MM.1S (cell line): ENCODE results near the gene C14orf93.

ENCODE experiments used
- DNase-seq: peaks from one replicate; pipeline ENCODE4 v3.0.0-alpha.2; 2015
- H2AFZ ChIP-seq: fragments of 300-600 bp; sonication (generic); 2 replicates; pipeline ENCODE4 v1.6.0; 2016; ENCODE audit warnings: antibody characterized with exemption, low read length
- H3F3A ChIP-seq: fragments of 300-600 bp; sonication (generic); 2 replicates; pipeline ENCODE4 v1.6.1; 2016; ENCODE audit warnings: mild to moderate bottlenecking, antibody characterized with exemption, low read length, moderate library complexity, mixed read lengths; ENCODE audit not compliant: insufficient read depth
- H3K27ac ChIP-seq: fragments of 300-600 bp; sonication (generic); 2 replicates; pipeline ENCODE4 v1.5.1; 2016; ENCODE audit warnings: mild to moderate bottlenecking, low read length
- H3K27me3 ChIP-seq: fragments of 300-600 bp; sonication (generic); replicated peaks from 2 replicates; pipeline ENCODE4 v1.6.0; 2016; ENCODE audit warnings: low read length; ENCODE audit not compliant: insufficient read depth
- H3K36me3 ChIP-seq: fragments of 300-600 bp; sonication (generic); replicated peaks from 2 replicates; pipeline ENCODE4 v1.6.1; 2016; ENCODE audit warnings: mild to moderate bottlenecking, low read length, mixed read lengths; ENCODE audit not compliant: insufficient read depth
- H3K4me1 ChIP-seq: fragments of 300-600 bp; sonication (generic); 2 replicates; pipeline ENCODE4 v1.6.1; 2016; ENCODE audit warnings: low read length, mixed read lengths
- H3K4me2 ChIP-seq: fragments of 300-600 bp; sonication (generic); 2 replicates; pipeline ENCODE4 v1.6.0; 2016; ENCODE audit warnings: low read depth, low read length
- H3K4me3 ChIP-seq: fragments of 300-600 bp; sonication (generic); 2 replicates; pipeline ENCODE4 v1.5.1; 2016; ENCODE audit warnings: low read length, mixed read lengths
- H3K79me2 ChIP-seq: fragments of 300-600 bp; sonication (generic); 2 replicates; pipeline ENCODE4 v1.6.1; 2016; ENCODE audit warnings: mixed run types, low read length, mixed read lengths
- H3K9ac ChIP-seq: fragments of 300-600 bp; sonication (generic); 2 replicates; pipeline ENCODE4 v1.6.1; 2016; ENCODE audit warnings: low read length, mixed read lengths
- H3K9me2 ChIP-seq: fragments of 300-600 bp; sonication (generic); replicated peaks from 2 replicates; pipeline ENCODE4 v1.6.1; 2016; ENCODE audit warnings: mild to moderate bottlenecking, low read length, mixed read lengths; ENCODE audit not compliant: insufficient read depth
- H3K9me3 ChIP-seq: fragments of 300-600 bp; sonication (generic); replicated peaks from 2 replicates; pipeline ENCODE4 v1.6.1; 2016; ENCODE audit warnings: mild to moderate bottlenecking, low read length, mixed read lengths; ENCODE audit not compliant: insufficient read depth
- H4K20me1 ChIP-seq: fragments of 300-600 bp; sonication (generic); 2 replicates; pipeline ENCODE4 v1.6.1; 2016; ENCODE audit warnings: mild to moderate bottlenecking, low read length, moderate library complexity, mixed read lengths; ENCODE audit not compliant: insufficient read depth
- EZH2 ChIP-seq: fragments of 300-600 bp; sonication (generic); optimal IDR thresholded peaks from 2 replicates; pipeline ENCODE3; 2017; ENCODE audit warnings: low read depth, mild to moderate bottlenecking, antibody characterized with exemption, low read length, mixed read lengths
- EZH2phosphoT487 ChIP-seq: fragments of 300-600 bp; sonication (generic); IDR thresholded peaks from 2 replicates; pipeline ENCODE4 v1.6.1; 2018; ENCODE audit warnings: antibody characterized with exemption, low read length
- TF ChIP-seq, protein P1 (sequence below): fragments of 300-600 bp; sonication (generic); IDR thresholded peaks from 2 replicates; pipeline ENCODE4 v1.5.1; 2016; ENCODE audit warnings: antibody characterized with exemption, low read length, mixed read lengths

C14orf93 gene

DNA sequence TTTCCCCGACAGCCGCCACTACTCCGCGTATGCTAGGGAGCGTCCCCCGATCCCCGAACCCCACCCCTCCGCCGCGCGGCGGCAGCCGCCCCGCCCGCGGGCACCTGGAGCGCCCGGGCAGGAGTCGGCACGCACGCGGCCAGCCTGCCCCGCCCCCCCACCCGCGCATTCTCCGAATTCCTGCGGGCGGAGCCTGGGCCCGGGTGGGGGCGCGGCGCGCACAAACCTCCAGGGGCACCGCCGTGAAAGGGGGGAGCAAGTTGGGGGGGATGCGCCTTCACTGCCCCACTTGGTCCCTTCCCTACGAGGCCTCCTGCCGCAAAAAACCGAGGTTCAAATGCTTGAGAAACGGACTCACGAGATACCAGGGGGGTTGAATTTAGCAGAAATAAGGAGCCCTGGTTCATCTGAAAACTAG, 29.3 kb downstream of the C14orf93 start:
- no peak overlapping the region for H3K9ac ChIP-seq

DNA sequence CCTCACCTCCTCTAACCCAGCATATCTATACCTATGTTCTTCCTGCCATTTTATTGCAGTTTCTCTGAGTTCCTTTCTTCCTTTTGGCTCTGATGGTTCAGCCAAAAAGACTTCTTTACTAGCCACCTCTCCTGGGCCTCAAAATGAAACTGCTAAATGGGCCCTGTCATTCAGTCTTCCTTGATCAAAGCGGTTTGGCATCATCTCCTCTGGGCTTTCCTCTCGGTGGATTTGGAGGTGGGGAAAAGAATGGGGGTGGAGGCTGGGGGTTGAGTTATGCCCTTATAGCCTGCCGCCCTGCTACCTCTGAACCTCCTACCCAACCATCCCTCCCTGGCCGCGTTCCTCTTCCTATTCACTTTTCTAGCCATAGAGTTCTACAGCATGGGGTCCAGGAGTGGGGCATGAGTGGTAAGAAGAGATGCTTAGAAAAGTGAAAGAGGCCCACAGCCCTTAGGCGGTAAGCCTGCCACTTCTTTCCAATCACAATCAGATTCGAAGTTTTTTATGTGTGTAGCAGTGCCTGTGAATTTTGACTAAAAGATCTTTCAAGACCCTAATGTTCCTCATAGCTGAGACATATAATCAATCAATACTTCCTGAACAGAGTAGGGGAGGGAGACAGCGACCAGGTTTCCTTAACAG, 30.1 kb downstream of the C14orf93 start:
- no peak overlapping the region for H3K27ac ChIP-seq
- no peak overlapping the region for H3K4me3 ChIP-seq

More for the DNA sequence above, 29.3 kb downstream of the C14orf93 start:
- no peaks in the 10 kb centered on the region for H3K79me2 ChIP-seq
- H3F3A ChIP-seq: no peaks in the 10 kb centered on the region
- TF ChIP-seq EZH2 (no peak), EZH2phosphoT487 (no peak)
- TF ChIP-seq, protein P1, sequence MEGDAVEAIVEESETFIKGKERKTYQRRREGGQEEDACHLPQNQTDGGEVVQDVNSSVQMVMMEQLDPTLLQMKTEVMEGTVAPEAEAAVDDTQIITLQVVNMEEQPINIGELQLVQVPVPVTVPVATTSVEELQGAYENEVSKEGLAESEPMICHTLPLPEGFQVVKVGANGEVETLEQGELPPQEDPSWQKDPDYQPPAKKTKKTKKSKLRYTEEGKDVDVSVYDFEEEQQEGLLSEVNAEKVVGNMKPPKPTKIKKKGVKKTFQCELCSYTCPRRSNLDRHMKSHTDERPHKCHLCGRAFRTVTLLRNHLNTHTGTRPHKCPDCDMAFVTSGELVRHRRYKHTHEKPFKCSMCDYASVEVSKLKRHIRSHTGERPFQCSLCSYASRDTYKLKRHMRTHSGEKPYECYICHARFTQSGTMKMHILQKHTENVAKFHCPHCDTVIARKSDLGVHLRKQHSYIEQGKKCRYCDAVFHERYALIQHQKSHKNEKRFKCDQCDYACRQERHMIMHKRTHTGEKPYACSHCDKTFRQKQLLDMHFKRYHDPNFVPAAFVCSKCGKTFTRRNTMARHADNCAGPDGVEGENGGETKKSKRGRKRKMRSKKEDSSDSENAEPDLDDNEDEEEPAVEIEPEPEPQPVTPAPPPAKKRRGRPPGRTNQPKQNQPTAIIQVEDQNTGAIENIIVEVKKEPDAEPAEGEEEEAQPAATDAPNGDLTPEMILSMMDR: no peak
- H3K4me1 ChIP-seq: no peaks in the 10 kb centered on the region
- 0 out of 2 replicates have a peak overlapping the region, but pooled peaks have one; percentile 31 for H2AFZ ChIP-seq
- no peaks in the 10 kb centered on the region for H3K9me2 ChIP-seq
- no peak for DNase-seq
- peak overlapping the region; percentile 40; the same call in 1 of the 2 replicates for H3K4me3 ChIP-seq
- no peak overlapping the region for H3K27ac ChIP-seq
- H4K20me1 ChIP-seq: no peaks in the 10 kb centered on the region
- H3K27me3 ChIP-seq: peaks cover 8% of the 10 kb centered on the region
- peak overlapping the region; percentile 54; the same call in 1 of the 2 replicates for H3K4me2 ChIP-seq
- no peaks in the 10 kb centered on the region for H3K36me3 ChIP-seq
- H3K9me3 ChIP-seq: no peaks in the 10 kb centered on the region

DNA sequence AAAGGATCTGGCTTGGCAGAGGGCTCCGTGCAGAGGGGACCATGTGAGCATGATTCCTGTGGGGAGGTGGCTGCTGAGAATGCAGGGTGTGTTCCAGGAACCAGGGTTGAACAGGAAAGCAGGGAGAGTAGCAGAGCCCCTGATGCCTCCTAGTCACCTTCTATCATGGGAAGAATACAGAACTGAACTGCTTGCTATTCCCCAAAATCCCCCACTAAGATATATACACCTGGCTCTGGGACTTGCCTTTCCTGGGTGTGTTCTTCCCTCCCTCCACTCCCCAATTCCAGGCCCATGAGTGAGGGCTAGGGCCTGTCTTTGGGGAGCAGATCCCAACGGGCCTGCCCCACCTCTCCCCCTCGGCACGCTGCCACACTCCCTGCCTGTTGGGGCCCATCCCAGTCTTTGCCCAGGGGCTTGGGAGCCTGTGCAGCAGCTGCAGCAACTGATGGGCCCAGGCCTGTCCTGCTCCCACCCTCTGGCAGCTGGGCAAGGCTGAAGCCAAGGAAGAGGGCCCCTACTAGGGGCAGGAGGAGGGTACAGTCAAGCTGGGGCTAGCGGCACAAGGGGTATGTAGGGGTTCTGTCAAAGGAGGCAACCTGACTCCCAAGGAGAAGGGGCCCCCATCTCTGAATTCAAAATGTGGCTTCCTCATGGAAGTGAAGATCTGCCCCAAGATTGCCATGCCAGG, 30.8 kb downstream of the C14orf93 start:
- Histone ChIP-seq H3K27me3 (peaks cover 8% of the 10 kb centered on the region), H4K20me1 (no peaks in the 10 kb centered on the region), H3K36me3 (no peaks in the 10 kb centered on the region), H3K4me3 (no peak overlapping the region), H3K79me2 (no peaks in the 10 kb centered on the region), H3F3A (no peaks in the 10 kb centered on the region), H3K9ac (no peak overlapping the region), H3K27ac (no peak overlapping the region), H3K4me2 (no peak overlapping the region), H2AFZ (no peak overlapping the region), H3K9me3 (no peaks in the 10 kb centered on the region), H3K9me2 (no peaks in the 10 kb centered on the region), H3K4me1 (no peaks in the 10 kb centered on the region)
- TF ChIP-seq, protein P1: no peak
- TF ChIP-seq EZH2phosphoT487 (no peak), EZH2 (no peak)
- DNase-seq: no peak

More for the DNA sequence above, 30.1 kb downstream of the C14orf93 start:
- peaks cover 8% of the 10 kb centered on the region for H3K27me3 ChIP-seq
- no peaks in the 10 kb centered on the region for H3K36me3 ChIP-seq
- no peaks in the 10 kb centered on the region for H3K79me2 ChIP-seq
- H3K4me1 ChIP-seq: no peaks in the 10 kb centered on the region
- no peak overlapping the region; the same call in 1 of the 2 replicates for H3K4me2 ChIP-seq
- TF ChIP-seq, protein P1: no peak
- TF ChIP-seq EZH2phosphoT487: no peak
- no peak for TF ChIP-seq EZH2
- H3K9me3 ChIP-seq: no peaks in the 10 kb centered on the region
- H3K9me2 ChIP-seq: no peaks in the 10 kb centered on the region
- no peaks in the 10 kb centered on the region for H3F3A ChIP-seq
- H3K9ac ChIP-seq: no peak overlapping the region
- DNase-seq: no peak
- H4K20me1 ChIP-seq: no peaks in the 10 kb centered on the region
- no peak overlapping the region for H2AFZ ChIP-seq
